ENCODE data around the gene UBE3B. TPM values are rescaled to one million over a fixed set of nuclear protein-coding genes. Genes with fewer than 3 reads are reported as not detected.
A peak's percentile ranks its signal among the peaks of the same experiment; 100 is the strongest.

The UBE3B gene
- total RNA-seq, 1 experiment from 2014 or later: 25.7 TPM

GRCh38 chr12:109540526-109541412 lies 63.3 kb downstream of the UBE3B start:
- H3K9ac ChIP-seq (ENCODE audit: low read length): no peak overlapping the region
- H3K27ac ChIP-seq (ENCODE audit: low read length): no peak overlapping the region
- POLR2A ChIA-PET (ENCODE audit: unreplicated experiment): no interaction called here
- no peaks in the 10 kb centered on the region for H3K27me3 ChIP-seq (ENCODE audit: low read length)
- H4K20me1 ChIP-seq (ENCODE audit: low read length): no peaks in the 10 kb centered on the region
- no peaks in the 10 kb centered on the region for H3K9me2 ChIP-seq (replicated peaks; ENCODE audit: low read length)
- H3K4me3 ChIP-seq (ENCODE audit: low read length): no peak overlapping the region
- no TSS peak for BruUV-seq (replicated peaks)
- no peaks in the 10 kb centered on the region for H3F3A ChIP-seq (ENCODE audit: low read length, unreplicated experiment)
- H3K79me2 ChIP-seq (ENCODE audit: low read length): no peaks in the 10 kb centered on the region
- no peak overlapping the region for H2AFZ ChIP-seq (ENCODE audit: low read length)
- ATAC-seq (no peak), DNase-seq (no peak)
- no peak overlapping the region for H3K4me2 ChIP-seq (ENCODE audit: low read length)
- peaks cover 35% of the 10 kb centered on the region for H3K4me1 ChIP-seq (ENCODE audit: insufficient read depth, low read length)
- CTCF ChIA-PET: no interaction called here
- H3K36me3 ChIP-seq (ENCODE audit: low read depth, low read length): no peaks in the 10 kb centered on the region
- TF ChIP-seq EZH2phosphoT487 (IDR thresholded peaks at IDR 0.05; ENCODE audit: borderline replicate concordance, low read length) (no peak), EZH2 (IDR thresholded peaks at IDR 0.05; ENCODE audit: low read length, unreplicated experiment) (no peak)
- TF ChIP-seq, protein P1, sequence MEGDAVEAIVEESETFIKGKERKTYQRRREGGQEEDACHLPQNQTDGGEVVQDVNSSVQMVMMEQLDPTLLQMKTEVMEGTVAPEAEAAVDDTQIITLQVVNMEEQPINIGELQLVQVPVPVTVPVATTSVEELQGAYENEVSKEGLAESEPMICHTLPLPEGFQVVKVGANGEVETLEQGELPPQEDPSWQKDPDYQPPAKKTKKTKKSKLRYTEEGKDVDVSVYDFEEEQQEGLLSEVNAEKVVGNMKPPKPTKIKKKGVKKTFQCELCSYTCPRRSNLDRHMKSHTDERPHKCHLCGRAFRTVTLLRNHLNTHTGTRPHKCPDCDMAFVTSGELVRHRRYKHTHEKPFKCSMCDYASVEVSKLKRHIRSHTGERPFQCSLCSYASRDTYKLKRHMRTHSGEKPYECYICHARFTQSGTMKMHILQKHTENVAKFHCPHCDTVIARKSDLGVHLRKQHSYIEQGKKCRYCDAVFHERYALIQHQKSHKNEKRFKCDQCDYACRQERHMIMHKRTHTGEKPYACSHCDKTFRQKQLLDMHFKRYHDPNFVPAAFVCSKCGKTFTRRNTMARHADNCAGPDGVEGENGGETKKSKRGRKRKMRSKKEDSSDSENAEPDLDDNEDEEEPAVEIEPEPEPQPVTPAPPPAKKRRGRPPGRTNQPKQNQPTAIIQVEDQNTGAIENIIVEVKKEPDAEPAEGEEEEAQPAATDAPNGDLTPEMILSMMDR (conservative IDR thresholded peaks at IDR 0.05; ENCODE audit: low read depth, low read length): no peak
- intact Hi-C loops (cut with micrococcal nuclease): no loop called here
- H3K9me3 ChIP-seq (ENCODE audit: low read length): no peaks in the 10 kb centered on the region

- peaks cover 40% of the 10 kb centered on the region for H3K4me1 ChIP-seq (ENCODE audit: insufficient read depth, low read length)
- no TSS peak for BruUV-seq (replicated peaks)
- H3K9ac ChIP-seq (ENCODE audit: low read length): no peak overlapping the region
- H3K4me2 ChIP-seq (ENCODE audit: low read length): no peak overlapping the region
- no peak overlapping the region for H2AFZ ChIP-seq (ENCODE audit: low read length)
- no peaks in the 10 kb centered on the region for H3K79me2 ChIP-seq (ENCODE audit: low read length)
- intact Hi-C loops (cut with micrococcal nuclease): no loop called here
- no peak overlapping the region for H3K27ac ChIP-seq (ENCODE audit: low read length)
- no peaks in the 10 kb centered on the region for H3K36me3 ChIP-seq (ENCODE audit: low read depth, low read length)
- ATAC-seq (no peak), DNase-seq (no peak)
- H3K4me3 ChIP-seq (ENCODE audit: low read length): no peak overlapping the region
- POLR2A ChIA-PET (ENCODE audit: unreplicated experiment): no interaction called here
- H3K9me2 ChIP-seq (replicated peaks; ENCODE audit: low read length): no peaks in the 10 kb centered on the region
- no peaks in the 10 kb centered on the region for H3K9me3 ChIP-seq (ENCODE audit: low read length)
- no peaks in the 10 kb centered on the region for H3K27me3 ChIP-seq (ENCODE audit: low read length)
- TF ChIP-seq, protein P1 (conservative IDR thresholded peaks at IDR 0.05; ENCODE audit: low read depth, low read length): no peak
- TF ChIP-seq EZH2phosphoT487 (IDR thresholded peaks at IDR 0.05; ENCODE audit: borderline replicate concordance, low read length) (no peak), EZH2 (IDR thresholded peaks at IDR 0.05; ENCODE audit: low read length, unreplicated experiment) (no peak)
- no peaks in the 10 kb centered on the region for H3F3A ChIP-seq (ENCODE audit: low read length, unreplicated experiment)
- CTCF ChIA-PET: no interaction called here
- H4K20me1 ChIP-seq (ENCODE audit: low read length): no peaks in the 10 kb centered on the region
Measured at GRCh38 chr12:109541413-109541726, 63.9 kb downstream of the UBE3B start.

GRCh38 chr12:109542014-109542413 lies 64.6 kb downstream of the UBE3B start:
- Histone ChIP-seq H3K36me3 (ENCODE audit: low read depth, low read length) (no peaks in the 10 kb centered on the region), H3K9me2 (replicated peaks; ENCODE audit: low read length) (no peaks in the 10 kb centered on the region), H3K4me1 (ENCODE audit: insufficient read depth, low read length) (peaks cover 40% of the 10 kb centered on the region), H3K9me3 (ENCODE audit: low read length) (no peaks in the 10 kb centered on the region), H2AFZ (ENCODE audit: low read length) (no peak overlapping the region), H3K27me3 (ENCODE audit: low read length) (no peaks in the 10 kb centered on the region), H3F3A (ENCODE audit: low read length, unreplicated experiment) (no peaks in the 10 kb centered on the region), H4K20me1 (ENCODE audit: low read length) (no peaks in the 10 kb centered on the region), H3K4me2 (ENCODE audit: low read length) (no peak overlapping the region), H3K79me2 (ENCODE audit: low read length) (no peaks in the 10 kb centered on the region), H3K9ac (ENCODE audit: low read length) (no peak overlapping the region), H3K27ac (ENCODE audit: low read length) (no peak overlapping the region), H3K4me3 (ENCODE audit: low read length) (no peak overlapping the region)
- ATAC-seq: no peak
- no TSS peak for BruUV-seq (replicated peaks)
- intact Hi-C loops (cut with micrococcal nuclease): no loop called here
- POLR2A ChIA-PET (ENCODE audit: unreplicated experiment): no interaction called here
- CTCF ChIA-PET: no interaction called here
- TF ChIP-seq EZH2 (IDR thresholded peaks at IDR 0.05; ENCODE audit: low read length, unreplicated experiment) (no peak), EZH2phosphoT487 (IDR thresholded peaks at IDR 0.05; ENCODE audit: borderline replicate concordance, low read length) (no peak)
- TF ChIP-seq, protein P1 (conservative IDR thresholded peaks at IDR 0.05; ENCODE audit: low read depth, low read length): no peak
- peak; percentile 55 for DNase-seq

All from PC-3 (cell line).